Left renal pelvis (tissue), 4 donors: Measurements from ENCODE around the gene ZNF417. TPM values are rescaled to one million over a fixed set of nuclear protein-coding genes. Genes with fewer than 3 reads are reported as not detected.
"Not testable (repeated sequence)": the region's sequence is repeated elsewhere in the genome, so short reads cannot be mapped to it uniquely, and the experiment has no call there.

Experiments
- DNase-seq, 4 donors: peaks; one replicate each; pipeline ENCODE4 v3.0.0-alpha.2; 2013; ENCODE audit warnings: low read depth in 4 of 4, low spot score in 3 of 4
- polyA plus RNA-seq, 4 donors: library from polyadenylated mRNA; unstranded; fragments of 120-200 nt; gene quantifications; one replicate each; pipeline ENCODE4 v1.2.1, GENCODE V29; 2013; ENCODE audit not compliant: insufficient read length in 4 of 4

Gene ZNF417
- polyA plus RNA-seq, 4 donors = 19.5 to 32.7 (median 25.6) TPM

DNA sequence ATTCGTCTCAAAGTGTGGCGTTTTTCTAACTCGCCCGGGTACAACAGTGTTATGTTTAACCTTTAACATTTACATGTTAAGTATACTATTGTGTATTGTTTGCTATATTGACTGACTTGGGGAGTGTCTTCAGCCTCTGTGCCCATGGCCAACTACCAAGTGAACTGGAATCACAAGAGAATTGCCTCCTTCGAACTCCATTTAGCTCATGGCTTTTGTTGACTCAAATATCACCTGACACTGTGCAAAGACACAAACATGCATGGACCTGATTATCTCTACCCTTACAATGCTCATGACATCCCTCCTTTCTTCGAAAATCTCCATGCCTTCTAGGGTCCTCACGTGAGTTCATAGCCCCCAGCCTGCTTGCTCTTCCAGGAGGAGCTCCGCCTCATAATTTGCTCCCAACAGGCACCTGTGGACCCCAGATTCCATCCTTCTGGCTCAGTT, 28.3 kb downstream of the ZNF417 start:
- DNase-seq = peak in 1 of 4 donors; percentile 5

DNA sequence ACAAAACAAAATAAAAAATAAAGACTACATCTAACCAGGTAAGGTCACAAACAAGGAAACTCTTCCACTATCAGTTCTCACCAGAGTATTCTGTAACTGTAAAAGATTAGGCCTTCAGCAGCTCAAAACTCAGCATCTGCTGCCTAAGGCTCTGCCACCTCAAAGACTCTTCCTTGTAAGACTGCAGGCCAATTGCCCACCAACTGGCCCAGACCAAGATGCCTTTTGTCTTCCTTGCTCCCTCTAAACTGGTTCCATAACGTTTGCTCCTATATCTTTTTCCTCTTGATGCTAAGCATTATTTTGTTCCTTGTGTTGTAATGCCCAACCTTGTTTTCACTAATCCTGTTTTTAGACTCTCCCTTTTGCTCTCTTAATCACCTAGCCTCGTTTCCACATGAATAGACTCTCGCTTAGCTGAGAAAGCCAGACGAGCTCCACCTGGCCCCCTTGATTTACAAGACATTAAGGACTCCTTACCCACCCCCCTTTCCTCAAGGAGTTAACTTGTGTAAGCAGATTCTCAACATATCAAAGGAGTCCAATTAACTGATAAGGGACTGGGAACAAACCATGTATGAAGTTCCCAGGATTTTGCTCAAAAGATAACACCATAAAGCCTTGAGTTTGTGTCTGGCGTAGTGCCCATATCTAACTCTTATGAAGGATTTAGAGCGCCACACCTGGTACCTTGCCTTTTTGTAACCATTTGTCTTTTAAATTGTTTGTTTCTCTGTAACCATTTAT, 29.0 kb downstream of the ZNF417 start:
- DNase-seq = peak in 3 of 4 donors; percentile 26 to 50 (median 39)

DNA sequence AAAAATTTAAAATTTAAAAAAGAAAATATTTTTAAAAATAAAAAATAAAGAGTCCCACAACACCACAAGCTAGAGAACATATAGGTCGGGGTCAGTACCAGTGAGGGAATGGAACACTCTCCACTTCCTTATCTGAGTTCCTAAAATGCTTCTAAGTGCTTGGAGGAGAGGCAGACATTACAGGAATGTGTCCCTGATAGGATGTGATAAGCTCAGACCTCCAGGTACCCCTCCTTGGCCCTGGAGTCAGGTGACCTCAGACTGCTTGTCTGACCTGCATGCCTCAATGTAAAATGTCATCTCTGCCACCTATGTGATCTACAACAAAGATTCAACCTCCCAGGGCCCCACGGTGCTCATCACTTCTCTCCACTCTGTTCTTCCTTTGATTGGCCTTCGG, 30.3 kb downstream of the ZNF417 start:
- no peak for DNase-seq

DNA sequence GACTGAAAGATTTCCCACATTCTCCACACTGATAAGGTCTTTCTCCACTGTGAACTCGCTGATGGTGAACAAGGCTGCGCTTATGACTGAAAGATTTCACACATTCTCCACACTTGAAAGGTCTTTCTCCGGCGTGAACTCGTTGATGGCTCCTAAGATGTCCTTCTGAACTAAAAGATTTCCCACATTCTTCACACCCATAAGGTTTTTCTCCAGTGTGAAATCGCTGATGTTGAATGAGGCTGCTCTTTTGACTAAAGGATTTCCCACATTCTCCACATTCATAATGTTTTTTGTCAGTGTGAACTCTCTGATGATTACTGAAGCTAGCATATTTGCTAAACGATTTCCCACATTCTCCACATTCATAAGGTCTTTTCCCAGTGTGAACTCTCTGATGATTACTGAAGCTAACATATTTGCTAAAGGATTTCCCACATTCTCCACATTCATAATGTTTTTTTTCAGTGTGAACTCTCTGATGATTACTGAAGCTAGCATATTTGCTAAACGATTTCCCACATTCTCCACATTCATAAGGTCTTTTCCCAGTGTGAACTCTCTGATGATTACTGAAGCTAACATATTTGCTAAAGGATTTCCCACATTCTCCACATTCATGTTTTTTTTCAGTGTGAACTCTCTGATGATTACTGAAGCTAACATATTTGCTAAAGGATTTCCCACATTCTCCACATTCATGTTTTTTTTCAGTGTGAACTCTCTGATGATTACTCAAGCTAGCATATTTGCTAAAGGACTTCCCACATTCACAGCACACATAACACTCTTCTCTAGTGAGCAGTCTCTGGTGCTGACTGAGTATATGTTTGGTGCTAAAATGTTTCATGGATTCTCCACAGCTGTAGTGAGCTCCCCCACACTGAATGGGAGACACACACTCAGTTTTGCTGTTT, 42.3 kb downstream of the ZNF417 start:
- not testable (repeated sequence) for DNase-seq

DNA sequence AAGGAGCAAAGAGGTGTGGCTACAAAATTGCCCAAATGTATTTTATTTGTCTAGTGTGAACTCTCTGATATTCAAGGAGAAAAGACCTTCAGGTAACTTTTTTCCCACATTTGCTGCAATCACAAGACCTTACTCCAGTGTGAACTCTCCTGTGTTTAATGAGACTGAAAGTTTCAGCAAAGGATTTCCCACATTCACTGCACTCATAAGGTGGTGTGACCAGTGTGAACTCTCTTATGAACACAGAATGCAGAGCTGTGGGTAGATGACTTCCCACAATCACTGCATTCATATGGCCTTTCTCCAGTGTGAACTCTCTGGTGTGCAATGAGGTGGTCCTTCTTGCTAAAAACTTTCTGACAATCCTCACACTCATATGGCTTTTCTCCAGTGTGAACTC, 43.9 kb downstream of the ZNF417 start:
- DNase-seq = no peak

DNA sequence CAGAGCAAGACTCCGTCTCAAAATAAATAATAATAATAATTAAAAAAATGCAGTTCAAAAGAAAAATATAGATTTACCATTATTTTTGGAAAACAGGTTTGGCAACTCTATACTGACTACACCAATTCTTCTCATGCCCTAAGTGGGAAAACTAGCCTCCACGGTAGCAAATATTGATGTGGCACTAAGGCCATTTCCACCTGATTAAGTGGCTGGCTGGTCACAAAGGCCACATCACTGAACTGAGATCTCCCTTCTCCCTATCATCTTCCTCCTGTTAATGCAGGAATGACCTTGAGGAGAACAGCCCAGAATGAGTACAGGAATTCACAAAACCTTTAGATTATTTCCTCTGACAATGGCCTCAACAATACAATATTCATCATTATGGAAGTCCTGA, 46.2 kb downstream of the ZNF417 start:
- DNase-seq = no peak

DNA sequence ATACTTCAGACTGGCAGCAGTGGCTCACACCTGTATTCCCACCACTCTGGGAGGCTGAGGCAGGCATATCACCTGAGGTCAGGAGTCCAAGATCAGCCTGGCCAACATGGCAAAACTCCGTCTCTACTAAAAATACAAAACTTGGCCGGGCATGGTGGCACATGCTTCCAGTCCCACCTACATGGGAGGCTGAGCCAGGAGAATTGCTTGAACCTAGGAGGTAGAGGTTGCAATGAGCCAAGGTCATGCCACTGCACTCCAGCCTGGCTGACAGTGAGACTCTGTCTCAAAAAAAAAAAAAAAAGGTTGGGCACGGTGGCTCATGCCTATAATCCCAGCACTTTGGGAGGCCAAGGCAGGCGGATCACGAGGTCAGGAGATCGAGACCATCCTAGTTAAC, 46.7 kb downstream of the ZNF417 start:
- not testable (repeated sequence) for DNase-seq

DNA sequence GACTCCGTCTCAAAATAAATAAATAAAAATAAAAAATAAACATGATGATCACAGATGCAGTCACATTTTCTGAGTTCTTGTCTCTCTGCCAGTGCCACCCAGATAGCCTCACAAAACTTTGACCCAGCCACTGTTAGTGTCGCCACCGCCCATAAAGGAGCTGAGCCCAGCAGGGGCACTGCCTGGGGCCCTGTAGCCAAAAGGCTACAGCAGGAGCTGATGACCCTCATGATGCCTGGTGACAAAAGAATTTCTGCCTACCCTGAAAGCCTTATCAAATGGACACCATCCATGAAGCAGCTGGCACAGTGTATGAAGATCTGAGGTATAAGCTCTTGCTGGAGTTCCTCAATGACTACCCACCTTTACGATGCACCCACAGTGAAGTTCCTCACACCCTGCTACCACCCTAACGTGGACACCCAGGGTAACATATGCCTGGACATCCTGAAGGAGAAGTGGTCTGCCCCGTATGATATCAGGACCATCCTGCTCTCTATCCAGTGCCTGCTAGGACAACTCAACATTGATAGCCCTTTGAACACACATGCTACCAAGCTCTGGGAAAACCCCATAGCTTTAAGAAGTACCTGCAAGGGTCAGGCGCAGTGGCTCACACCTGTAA, 48.4 kb downstream of the ZNF417 start:
- DNase-seq = no peak

Other genes starting within 250 kb of the ZNF417 start
- under 1 TPM in 2 of 4 donors, not detected in 2; 0.09 to 0.17 TPM for gene ZSCAN4, start 247.7 kb downstream of the ZNF417 start, polyA plus RNA-seq
- gene ZNF551, start 234.6 kb downstream of the ZNF417 start, polyA plus RNA-seq = 10 to 100 TPM in 3 of 4 donors, 1 to 10 TPM in 1; 9.3 to 17.4 (median 15.0) TPM
- 10 to 100 TPM; 22.8 to 33.6 (median 31.2) TPM for gene ZNF154, start 207.4 kb downstream of the ZNF417 start, polyA plus RNA-seq
- gene ZNF671, start 189.0 kb downstream of the ZNF417 start, polyA plus RNA-seq = 10 to 100 TPM in 3 of 4 donors, 1 to 10 TPM in 1; 9.4 to 19.4 (median 19.3) TPM
- 10 to 100 TPM; 24.9 to 39.6 (median 36.9) TPM for gene ZNF776, start 169.8 kb downstream of the ZNF417 start, polyA plus RNA-seq
- gene ZNF586, start 146.9 kb downstream of the ZNF417 start, polyA plus RNA-seq = 10 to 100 TPM; 15.6 to 27.2 (median 22.7) TPM
- gene ZNF552, start 101.7 kb downstream of the ZNF417 start, polyA plus RNA-seq = 10 to 100 TPM in 3 of 4 donors, 1 to 10 TPM in 1; 6.3 to 27.4 (median 18.0) TPM
- gene ZNF587B, start 86.3 kb downstream of the ZNF417 start, polyA plus RNA-seq = 10 to 100 TPM in 3 of 4 donors, 1 to 10 TPM in 1; 4.6 to 17.1 (median 15.0) TPM
- gene ZNF587, start 66.7 kb downstream of the ZNF417 start, polyA plus RNA-seq = 10 to 100 TPM; 19.6 to 41.0 (median 26.1) TPM
- gene ZNF814, start 27.6 kb downstream of the ZNF417 start, polyA plus RNA-seq = 10 to 100 TPM; 36.3 to 84.0 (median 53.2) TPM
- 10 to 100 TPM; 15.4 to 27.7 (median 24.1) TPM for gene ZNF418, start 18.8 kb upstream of the ZNF417 start, polyA plus RNA-seq
- 10 to 100 TPM in 2 of 4 donors, 1 to 10 TPM in 2; 7.3 to 10.8 (median 9.1) TPM for gene ZNF256, start 31.1 kb upstream of the ZNF417 start, polyA plus RNA-seq
- 1 to 10 TPM; 1.3 to 3.1 (median 2.2) TPM for gene C19orf18, start 57.9 kb upstream of the ZNF417 start, polyA plus RNA-seq
- 10 to 100 TPM; 20.2 to 34.4 (median 30.8) TPM for gene ZNF606, start 86.2 kb upstream of the ZNF417 start, polyA plus RNA-seq
- gene ZSCAN1, start 117.4 kb upstream of the ZNF417 start, polyA plus RNA-seq = 1 to 10 TPM; 1.4 to 7.7 (median 2.5) TPM
- gene ZNF135, start 142.7 kb upstream of the ZNF417 start, polyA plus RNA-seq = 10 to 100 TPM; 22.1 to 28.6 (median 23.9) TPM
- gene ZSCAN18, start 181.6 kb upstream of the ZNF417 start, polyA plus RNA-seq = 100 to 1,000 TPM in 1 of 4 donors, 10 to 100 TPM in 3; 76.2 to 122 (median 83.3) TPM
- gene ZNF329, start 234.2 kb upstream of the ZNF417 start, polyA plus RNA-seq = 10 to 100 TPM; 17.7 to 24.3 (median 22.1) TPM